Uterus (tissue), 2 donors: ENCODE data around the gene IPO11.
"Not testable (repeated sequence)": the region's sequence is repeated elsewhere in the genome, so short reads cannot be mapped to it uniquely, and the experiment has no call there.

ENCODE experiments used
- CTCF ChIP-seq, 4 experiments: fragments of 200-600 bp in 2 of 4; fragments of 450-650 bp in 2 of 4; sonication (generic) in 2 of 4; IDR thresholded peaks; one replicate each; pipeline ENCODE4 v1.5.1; 2016 to 2019; ENCODE audit warnings: antibody characterized with exemption in 4 of 4, mild to moderate bottlenecking in 2 of 4, moderate library complexity in 1 of 4
- POLR2A ChIP-seq, 2 donors: fragments of 450-650 bp; IDR thresholded peaks; one replicate each; pipeline ENCODE4 v1.6.1; 2016; ENCODE audit warnings: antibody characterized with exemption in 2 of 2, mild to moderate bottlenecking in 1 of 2, moderate library complexity in 1 of 2

GRCh38 chr5:62513085-62513484, 100.5 kb downstream of the IPO11 start:
- TF ChIP-seq CTCF, POLR2A (IDR thresholded peaks at IDR 0.05): not testable (repeated sequence)
